ENCODE data around the gene GABRP. TPM values are rescaled to one million over a fixed set of nuclear protein-coding genes. Genes with fewer than 3 reads are reported as not detected.

Gene GABRP
- total RNA-seq, 1 experiment from 2014 or later: not detected

DNA sequence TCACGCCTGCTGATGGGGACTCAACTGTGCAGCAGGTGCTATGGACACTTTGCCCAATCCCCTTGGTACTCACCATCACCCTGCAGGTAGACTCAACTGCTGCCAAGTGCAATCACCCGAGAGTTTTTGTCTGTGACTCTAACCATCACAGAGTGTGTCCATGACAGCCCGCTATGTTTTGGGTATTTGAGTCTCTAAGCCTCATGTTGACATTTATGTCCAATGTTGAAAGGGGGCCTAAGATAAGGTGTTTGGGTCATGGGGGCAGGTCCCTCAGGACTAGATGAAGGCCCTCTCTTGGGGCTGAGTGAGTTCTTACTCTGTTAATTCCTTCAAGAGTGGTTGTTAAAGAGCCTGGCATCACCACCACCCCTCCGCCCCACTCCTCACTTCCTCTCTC, 44.1 kb upstream of the GABRP start:
- Histone ChIP-seq H3K27me3 (ENCODE audit: control insufficient read depth, insufficient read depth, low read length) (peaks cover 4% of the 10 kb centered on the region; the same call in 1 of the 2 replicates), H3K4me3 (ENCODE audit: low read depth in 2 of 2, low read length in 2 of 2) (no peak overlapping the region), H3K27ac (ENCODE audit: low read length) (no peak overlapping the region), H3K4me1 (ENCODE audit: control insufficient read depth, insufficient read depth, low read length) (no peaks in the 10 kb centered on the region), H3K9me3 (ENCODE audit: control insufficient read depth, insufficient read depth, low read depth, low read length) (no peaks in the 10 kb centered on the region), H3K36me3 (ENCODE audit: control insufficient read depth, insufficient read depth, low read length) (no peaks in the 10 kb centered on the region)
- no TSS peak for BruUV-seq (replicated peaks)
- ChIA-PET POLR2A (no interaction called here), CTCF (no interaction called here)
- DNase-seq (ENCODE audit: low read depth, low spot score): no peak
- intact Hi-C loops (cut with micrococcal nuclease; ENCODE audit: unreplicated experiment) (no loop called here), in situ Hi-C loops (cut with HindIII; ENCODE audit: low pct_unique_long_range_greater_than_20kb, low sequenced_read_pairs) (no loop called here)
- no peak for ATAC-seq
- TF ChIP-seq TCF7L2 (IDR thresholded peaks at IDR 0.05; ENCODE audit: low read depth, low read length) (no peak), POLR2AphosphoS5 (IDR thresholded peaks at IDR 0.05; ENCODE audit: low read depth, low read length) (no peak), SIN3A (IDR thresholded peaks at IDR 0.05; ENCODE audit: borderline replicate concordance, insufficient read depth, low read depth, low read length) (no peak)
- TF ChIP-seq, protein P1, sequence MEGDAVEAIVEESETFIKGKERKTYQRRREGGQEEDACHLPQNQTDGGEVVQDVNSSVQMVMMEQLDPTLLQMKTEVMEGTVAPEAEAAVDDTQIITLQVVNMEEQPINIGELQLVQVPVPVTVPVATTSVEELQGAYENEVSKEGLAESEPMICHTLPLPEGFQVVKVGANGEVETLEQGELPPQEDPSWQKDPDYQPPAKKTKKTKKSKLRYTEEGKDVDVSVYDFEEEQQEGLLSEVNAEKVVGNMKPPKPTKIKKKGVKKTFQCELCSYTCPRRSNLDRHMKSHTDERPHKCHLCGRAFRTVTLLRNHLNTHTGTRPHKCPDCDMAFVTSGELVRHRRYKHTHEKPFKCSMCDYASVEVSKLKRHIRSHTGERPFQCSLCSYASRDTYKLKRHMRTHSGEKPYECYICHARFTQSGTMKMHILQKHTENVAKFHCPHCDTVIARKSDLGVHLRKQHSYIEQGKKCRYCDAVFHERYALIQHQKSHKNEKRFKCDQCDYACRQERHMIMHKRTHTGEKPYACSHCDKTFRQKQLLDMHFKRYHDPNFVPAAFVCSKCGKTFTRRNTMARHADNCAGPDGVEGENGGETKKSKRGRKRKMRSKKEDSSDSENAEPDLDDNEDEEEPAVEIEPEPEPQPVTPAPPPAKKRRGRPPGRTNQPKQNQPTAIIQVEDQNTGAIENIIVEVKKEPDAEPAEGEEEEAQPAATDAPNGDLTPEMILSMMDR (IDR thresholded peaks at IDR 0.05): no peak
- TF ChIP-seq, protein P2, sequence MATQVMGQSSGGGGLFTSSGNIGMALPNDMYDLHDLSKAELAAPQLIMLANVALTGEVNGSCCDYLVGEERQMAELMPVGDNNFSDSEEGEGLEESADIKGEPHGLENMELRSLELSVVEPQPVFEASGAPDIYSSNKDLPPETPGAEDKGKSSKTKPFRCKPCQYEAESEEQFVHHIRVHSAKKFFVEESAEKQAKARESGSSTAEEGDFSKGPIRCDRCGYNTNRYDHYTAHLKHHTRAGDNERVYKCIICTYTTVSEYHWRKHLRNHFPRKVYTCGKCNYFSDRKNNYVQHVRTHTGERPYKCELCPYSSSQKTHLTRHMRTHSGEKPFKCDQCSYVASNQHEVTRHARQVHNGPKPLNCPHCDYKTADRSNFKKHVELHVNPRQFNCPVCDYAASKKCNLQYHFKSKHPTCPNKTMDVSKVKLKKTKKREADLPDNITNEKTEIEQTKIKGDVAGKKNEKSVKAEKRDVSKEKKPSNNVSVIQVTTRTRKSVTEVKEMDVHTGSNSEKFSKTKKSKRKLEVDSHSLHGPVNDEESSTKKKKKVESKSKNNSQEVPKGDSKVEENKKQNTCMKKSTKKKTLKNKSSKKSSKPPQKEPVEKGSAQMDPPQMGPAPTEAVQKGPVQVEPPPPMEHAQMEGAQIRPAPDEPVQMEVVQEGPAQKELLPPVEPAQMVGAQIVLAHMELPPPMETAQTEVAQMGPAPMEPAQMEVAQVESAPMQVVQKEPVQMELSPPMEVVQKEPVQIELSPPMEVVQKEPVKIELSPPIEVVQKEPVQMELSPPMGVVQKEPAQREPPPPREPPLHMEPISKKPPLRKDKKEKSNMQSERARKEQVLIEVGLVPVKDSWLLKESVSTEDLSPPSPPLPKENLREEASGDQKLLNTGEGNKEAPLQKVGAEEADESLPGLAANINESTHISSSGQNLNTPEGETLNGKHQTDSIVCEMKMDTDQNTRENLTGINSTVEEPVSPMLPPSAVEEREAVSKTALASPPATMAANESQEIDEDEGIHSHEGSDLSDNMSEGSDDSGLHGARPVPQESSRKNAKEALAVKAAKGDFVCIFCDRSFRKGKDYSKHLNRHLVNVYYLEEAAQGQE (IDR thresholded peaks at IDR 0.05; ENCODE audit: insufficient read depth in 1 of 2, low read depth in 2 of 2, low read length in 1 of 2): no peak

DNA sequence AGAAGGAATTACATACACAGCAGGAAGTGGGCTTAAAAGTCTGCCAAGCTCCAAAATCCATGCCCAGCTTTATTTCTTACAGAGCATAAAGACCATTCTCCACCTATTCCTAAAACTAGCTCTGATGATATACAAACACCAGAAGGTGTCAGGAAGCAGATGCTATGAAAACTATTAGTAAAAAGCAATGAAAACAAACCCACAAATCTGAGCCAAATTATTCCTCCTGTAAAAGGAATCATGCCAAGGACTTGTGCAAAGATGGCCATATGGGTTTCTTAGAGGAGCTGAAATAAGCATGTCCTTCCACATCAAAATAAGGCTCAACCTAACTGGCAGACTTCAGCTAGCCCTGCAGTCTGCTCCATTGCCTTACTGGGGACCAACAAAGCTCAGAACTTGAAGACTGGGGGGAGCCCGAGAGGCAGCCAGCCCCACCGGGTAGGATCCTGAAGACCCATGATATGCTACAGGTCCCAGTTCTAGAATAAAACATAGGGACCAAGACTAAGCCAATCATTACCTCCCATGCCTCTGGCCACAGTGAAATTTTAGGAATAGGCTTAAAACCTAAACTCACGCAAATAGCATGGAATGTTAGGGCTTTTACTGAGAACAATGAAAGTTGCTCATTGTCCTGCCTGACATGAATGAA, 42.8 kb upstream of the GABRP start:
- Histone ChIP-seq H3K4me3 (ENCODE audit: low read depth in 2 of 2, low read length in 2 of 2) (no peak overlapping the region), H3K9me3 (ENCODE audit: control insufficient read depth, insufficient read depth, low read depth, low read length) (no peaks in the 10 kb centered on the region), H3K27me3 (ENCODE audit: control insufficient read depth, insufficient read depth, low read length) (peaks cover 4% of the 10 kb centered on the region; the same call in 1 of the 2 replicates), H3K27ac (ENCODE audit: low read length) (no peak overlapping the region), H3K36me3 (ENCODE audit: control insufficient read depth, insufficient read depth, low read length) (no peaks in the 10 kb centered on the region), H3K4me1 (ENCODE audit: control insufficient read depth, insufficient read depth, low read length) (no peaks in the 10 kb centered on the region)
- ChIA-PET CTCF (interaction anchor here (0.6 kb wide), 1 partner anchor 804 kb away, joined by 6 read pairs; no protein-coding TSS in a partner anchor), POLR2A (no interaction called here)
- no peak for ATAC-seq
- in situ Hi-C loops (cut with HindIII; ENCODE audit: low pct_unique_long_range_greater_than_20kb, low sequenced_read_pairs): no loop called here
- no peak for DNase-seq (ENCODE audit: low read depth, low spot score)
- intact Hi-C loops (cut with micrococcal nuclease; ENCODE audit: unreplicated experiment): loop anchor here (10.0 kb wide), 1 partner anchor 174 kb away; no protein-coding TSS in a partner anchor
- TF ChIP-seq, protein P1 (IDR thresholded peaks at IDR 0.05): no peak
- TF ChIP-seq POLR2AphosphoS5 (IDR thresholded peaks at IDR 0.05; ENCODE audit: low read depth, low read length): no peak
- TF ChIP-seq TCF7L2 (IDR thresholded peaks at IDR 0.05; ENCODE audit: low read depth, low read length): no peak
- TF ChIP-seq SIN3A (IDR thresholded peaks at IDR 0.05; ENCODE audit: borderline replicate concordance, insufficient read depth, low read depth, low read length): no peak
- TF ChIP-seq, protein P2 (IDR thresholded peaks at IDR 0.05; ENCODE audit: insufficient read depth in 1 of 2, low read depth in 2 of 2, low read length in 1 of 2): no peak
- BruUV-seq (replicated peaks): no TSS peak

Data from Panc1 (cell line).